B cell (primary cell): ENCODE data around the gene KLHL1. TPM values are rescaled to one million over a fixed set of nuclear protein-coding genes. Genes with fewer than 3 reads are reported as not detected.

ENCODE experiments used
- ATAC-seq: fragments of 200-7000 bp; cut with Tn5 transposase; one replicate; pipeline ENCODE4 v1.10.0; 2021; ENCODE audit warnings: low read depth, mild to moderate bottlenecking, moderate number of reproducible peaks, moderate library complexity
- CTCF ChIA-PET: fragments of 350-600 bp; sonication (Branson Sonifier 250); formaldehyde crosslinking; loops from one replicate; lab custom pipeline; 2021; ENCODE audit warnings: antibody characterized with exemption, inconsistent platforms; lab: Charles Lee
- POLR2A ChIA-PET: fragments of 350-600 bp; sonication (Branson Sonifier 250); formaldehyde crosslinking; loops from one replicate; lab custom pipeline; 2021; ENCODE audit warnings: antibody characterized with exemption; lab: Charles Lee
- DNase-seq: peaks from one replicate; pipeline ENCODE4 v3.0.0; 2013
- H2AFZ ChIP-seq: 2 replicates; pipeline ENCODE4 v1.6.1; 2012; ENCODE audit warnings: mild to moderate bottlenecking, low read depth, low read length; ENCODE audit not compliant: insufficient read depth, poor library complexity, severe bottlenecking
- H3K27ac ChIP-seq, 2 donors: 1 replicate in 1 of 2; 2 replicates in 1 of 2; pipeline ENCODE4 v1.5.1; 2012 to 2013; ENCODE audit warnings: low read length in 2 of 2, mild to moderate bottlenecking in 2 of 2, moderate library complexity in 1 of 2
- H3K27me3 ChIP-seq, 4 experiments: fragments of 200-600 bp in 1 of 4; sonication (generic) in 1 of 4; replicated peaks in 1 of 4; 1 replicate in 2 of 4; 2 replicates in 2 of 4; pipeline versions ENCODE4 v1.6.1 to v1.7.0; 2013 to 2016; ENCODE audit warnings: low read length in 3 of 4, mild to moderate bottlenecking in 2 of 4, mixed read lengths in 1 of 4, moderate library complexity in 1 of 4; ENCODE audit not compliant: insufficient read depth in 4 of 4, control insufficient read depth in 3 of 4; ENCODE audit errors: control extremely low read depth in 1 of 4
- H3K36me3 ChIP-seq, 2 experiments: replicated peaks in 1 of 2; 1 replicate in 1 of 2; 2 replicates in 1 of 2; pipeline versions ENCODE4 v1.6.1 to v1.7.1; 2013; ENCODE audit warnings: low read length in 1 of 2; ENCODE audit not compliant: insufficient read depth in 2 of 2, control insufficient read depth in 1 of 2; ENCODE audit errors: control extremely low read depth in 1 of 2, extremely low read depth in 1 of 2
- H3K4me1 ChIP-seq, 2 donors: fragments of 200-600 bp in 1 of 2; sonication (generic) in 1 of 2; 1 replicate in 1 of 2; 2 replicates in 1 of 2; pipeline versions ENCODE4 v1.5.1 to v1.6.1; 2013 to 2017; ENCODE audit warnings: low read length in 2 of 2; ENCODE audit not compliant: control insufficient read depth in 2 of 2, insufficient read depth in 2 of 2
- H3K4me2 ChIP-seq: replicated peaks from 2 replicates; pipeline ENCODE3; 2012; ENCODE audit warnings: mild to moderate bottlenecking, low read depth, low read length; ENCODE audit not compliant: poor library complexity, severe bottlenecking
- H3K4me3 ChIP-seq, 5 experiments: fragments of 200-600 bp in 1 of 5; sonication (generic) in 1 of 5; 1 replicate in 3 of 5; 2 replicates in 2 of 5; pipeline versions ENCODE4 v1.5.1 to v1.7.0; 2011 to 2016; ENCODE audit warnings: low read length in 4 of 5, mild to moderate bottlenecking in 4 of 5, low read depth in 2 of 5, control low read depth in 1 of 5, moderate library complexity in 1 of 5; ENCODE audit not compliant: insufficient read depth in 1 of 5; ENCODE audit errors: control extremely low read depth in 1 of 5, extremely low read depth in 1 of 5
- H3K79me2 ChIP-seq: fragments of 200-600 bp; sonication (generic); one replicate; pipeline ENCODE4 v1.6.0; 2016; ENCODE audit warnings: low read length; ENCODE audit not compliant: control insufficient read depth, insufficient read depth
- H3K9ac ChIP-seq: fragments of 200-600 bp; sonication (generic); 2 replicates; pipeline ENCODE4 v1.6.1; 2017; ENCODE audit warnings: mild to moderate bottlenecking, low read length, moderate library complexity
- H3K9me3 ChIP-seq, 3 donors: one replicate each; pipeline versions ENCODE4 v1.6.1 to v1.7.1; 2013; ENCODE audit warnings: low read length in 2 of 3; ENCODE audit not compliant: control insufficient read depth in 2 of 3, insufficient read depth in 1 of 3; ENCODE audit errors: control extremely low read depth in 1 of 3
- H4K20me1 ChIP-seq: 2 replicates; pipeline ENCODE4 v1.6.0; 2012; ENCODE audit warnings: mild to moderate bottlenecking, low read length; ENCODE audit not compliant: insufficient read depth, control insufficient read depth, poor library complexity, severe bottlenecking
- H3K27ac Mint-ChIP-seq: one replicate; pipeline ENCODE4 v1.8.0; 2021; ENCODE audit warnings: mixed read lengths
- H3K27me3 Mint-ChIP-seq: one replicate; pipeline ENCODE4 v1.8.0; 2021; ENCODE audit warnings: mixed read lengths
- H3K4me1 Mint-ChIP-seq: one replicate; pipeline ENCODE4 v1.8.0; 2021; ENCODE audit warnings: mixed read lengths
- H3K4me3 Mint-ChIP-seq: one replicate; pipeline ENCODE4 v1.8.0; 2021; ENCODE audit warnings: mixed read lengths
- H3K9me3 Mint-ChIP-seq: one replicate; pipeline ENCODE4 v1.8.0; 2022; ENCODE audit warnings: mixed read lengths; ENCODE audit not compliant: insufficient read depth
- CTCF ChIP-seq: fragments of 200-600 bp; IDR thresholded peaks from one replicate; pipeline ENCODE4 v1.8.0; 2022; ENCODE audit warnings: antibody characterized with exemption, mild to moderate bottlenecking
- EZH2 ChIP-seq: IDR thresholded peaks from 2 replicates; pipeline ENCODE4 v1.6.1; 2012; ENCODE audit warnings: borderline replicate concordance, low read depth, mild to moderate bottlenecking, moderate library complexity, low read length; ENCODE audit not compliant: insufficient read depth, poor library complexity, severe bottlenecking
- WGBS: methylation state at CpG from one replicate; pipeline ENCODE4 v1.1.5; 2013; ENCODE audit warnings: missing lambda C conversion rate; ENCODE audit not compliant: insufficient coverage; 5-methylcytosine and 5-hydroxymethylcytosine counted together
- intact Hi-C: fragments of 100-400 bp; cut with micrococcal nuclease; formaldehyde crosslinking; loops from one replicate; pipeline ENCODE4 v1.10.0; 2022
- polyA plus RNA-seq: library from polyadenylated mRNA; depleted of rRNA; stranded (reverse); fragments of >200 nt; gene quantifications from 2 replicates; pipeline ENCODE4 v1.2.3, GENCODE V29; 2012
- total RNA-seq, 2 donors: library from RNA; stranded (reverse); fragments of 120-200 nt in 1 of 2; gene quantifications; 1 replicate in 1 of 2; 2 replicates in 1 of 2; pipeline versions ENCODE4 v1.2.3 to v1.2.4, GENCODE V29; 2013 to 2022

KLHL1 gene
- total and polyA plus RNA-seq, 2 donors (not counting 1 experiment from before 2014, with no cell fraction given): not detected

- Histone ChIP-seq H4K20me1 (no peaks in the 10 kb centered on the region), H3K9ac (no peak overlapping the region), H3K79me2 (no peaks in the 10 kb centered on the region), H3K4me1 (no peaks in the 10 kb centered on the region), H3K4me3 (no peak overlapping the region), H3K36me3 (no peaks in the 10 kb centered on the region), H3K4me2 (no peak overlapping the region), H3K9me3 (peaks cover 0 to 2% (median 0%) of the 10 kb centered on the region in 3 donors), H2AFZ (no peak overlapping the region), H3K27ac (no peak overlapping the region), H3K27me3 (no peaks in the 10 kb centered on the region)
- no peak overlapping the region for H3K4me3 Mint-ChIP-seq
- intact Hi-C loops: no loop called here
- no peaks in the 10 kb centered on the region for H3K27me3 Mint-ChIP-seq
- H3K4me1 Mint-ChIP-seq: no peaks in the 10 kb centered on the region
- TF ChIP-seq EZH2 (no peak), CTCF (no peak)
- ChIA-PET CTCF (no interaction called here), POLR2A (no interaction called here)
- DNase-seq (no peak), ATAC-seq (no peak)
- H3K9me3 Mint-ChIP-seq: peaks cover 2% of the 10 kb centered on the region
- H3K27ac Mint-ChIP-seq: no peak overlapping the region
- WGBS: no CpG with 5 or more reads among the region's 1 CpG
Measured at GRCh38 chr13:69761581-69761980, 346.7 kb downstream of the KLHL1 start.

GRCh38 chr13:69755101-69755500 is 353.2 kb downstream of the KLHL1 start:
- Mint-ChIP-seq H3K27ac (no peak overlapping the region), H3K9me3 (peaks cover 5% of the 10 kb centered on the region), H3K4me3 (no peak overlapping the region), H3K27me3 (no peaks in the 10 kb centered on the region), H3K4me1 (no peaks in the 10 kb centered on the region)
- Histone ChIP-seq H4K20me1 (no peaks in the 10 kb centered on the region), H3K36me3 (no peaks in the 10 kb centered on the region), H3K4me2 (no peak overlapping the region), H3K27ac (no peak overlapping the region), H3K9ac (no peak overlapping the region), H3K4me3 (no peak overlapping the region), H3K9me3 (no peaks in the 10 kb centered on the region), H3K27me3 (no peaks in the 10 kb centered on the region), H2AFZ (no peak overlapping the region), H3K4me1 (no peaks in the 10 kb centered on the region), H3K79me2 (no peaks in the 10 kb centered on the region)
- no CpG with 5 or more reads among the region's 2 CpGs for WGBS
- DNase-seq: no peak
- intact Hi-C loops: no loop called here
- POLR2A ChIA-PET: no interaction called here
- ATAC-seq: no peak
- CTCF ChIA-PET: no interaction called here
- TF ChIP-seq CTCF: no peak
- TF ChIP-seq EZH2: no peak
